COLO829 (cell line): ENCODE results near the gene ZIC1.

Experiments
- DNase-seq: peaks from one replicate; pipeline ENCODE4 v3.0.0; 2012; ENCODE audit warnings: low spot score

The ZIC1 gene

GRCh38 chr3:147422601-147423536 is 13.7 kb downstream of the ZIC1 start:
- DNase-seq: no peak

- no peak for DNase-seq
Measured at GRCh38 chr3:147423537-147423797, 14.3 kb downstream of the ZIC1 start.

- DNase-seq: no peak
Measured at GRCh38 chr3:147423798-147424580, 14.8 kb downstream of the ZIC1 start.

GRCh38 chr3:147424581-147425387 is 15.6 kb downstream of the ZIC1 start:
- no peak for DNase-seq

GRCh38 chr3:147425388-147425850 is 16.3 kb downstream of the ZIC1 start:
- DNase-seq: no peak

- DNase-seq: no peak
Measured at GRCh38 chr3:147426931-147427330, 17.8 kb downstream of the ZIC1 start.

GRCh38 chr3:147427746-147428145 is 18.6 kb downstream of the ZIC1 start:
- no peak for DNase-seq

GRCh38 chr3:147428326-147428725 is 19.2 kb downstream of the ZIC1 start:
- no peak for DNase-seq

- DNase-seq: no peak
Measured at GRCh38 chr3:147428754-147429153, 19.6 kb downstream of the ZIC1 start.

GRCh38 chr3:147431751-147432150 is 22.6 kb downstream of the ZIC1 start:
- no peak for DNase-seq

GRCh38 chr3:147447224-147447623 is 38.1 kb downstream of the ZIC1 start:
- DNase-seq: no peak

GRCh38 chr3:147449669-147450068 is 40.5 kb downstream of the ZIC1 start:
- no peak for DNase-seq

- no peak for DNase-seq
Measured at GRCh38 chr3:147458995-147459704, 50.0 kb downstream of the ZIC1 start.

GRCh38 chr3:147462856-147463255 is 53.7 kb downstream of the ZIC1 start:
- DNase-seq: no peak
